ENCODE data around the gene F10.

GRCh38 chr13:113167575-113167974 lies 45.0 kb downstream of the F10 start:
- TF ChIP-seq, protein P1, sequence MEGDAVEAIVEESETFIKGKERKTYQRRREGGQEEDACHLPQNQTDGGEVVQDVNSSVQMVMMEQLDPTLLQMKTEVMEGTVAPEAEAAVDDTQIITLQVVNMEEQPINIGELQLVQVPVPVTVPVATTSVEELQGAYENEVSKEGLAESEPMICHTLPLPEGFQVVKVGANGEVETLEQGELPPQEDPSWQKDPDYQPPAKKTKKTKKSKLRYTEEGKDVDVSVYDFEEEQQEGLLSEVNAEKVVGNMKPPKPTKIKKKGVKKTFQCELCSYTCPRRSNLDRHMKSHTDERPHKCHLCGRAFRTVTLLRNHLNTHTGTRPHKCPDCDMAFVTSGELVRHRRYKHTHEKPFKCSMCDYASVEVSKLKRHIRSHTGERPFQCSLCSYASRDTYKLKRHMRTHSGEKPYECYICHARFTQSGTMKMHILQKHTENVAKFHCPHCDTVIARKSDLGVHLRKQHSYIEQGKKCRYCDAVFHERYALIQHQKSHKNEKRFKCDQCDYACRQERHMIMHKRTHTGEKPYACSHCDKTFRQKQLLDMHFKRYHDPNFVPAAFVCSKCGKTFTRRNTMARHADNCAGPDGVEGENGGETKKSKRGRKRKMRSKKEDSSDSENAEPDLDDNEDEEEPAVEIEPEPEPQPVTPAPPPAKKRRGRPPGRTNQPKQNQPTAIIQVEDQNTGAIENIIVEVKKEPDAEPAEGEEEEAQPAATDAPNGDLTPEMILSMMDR (IDR thresholded peaks at IDR 0.05) = no peak
- TF ChIP-seq POLR2A (IDR thresholded peaks at IDR 0.05) = no peak

Measured in heart left ventricle (tissue), 13 donors.